IMR-90 (cell line): ENCODE data around the gene SH3GLB2. TPM values are rescaled to one million over a fixed set of nuclear protein-coding genes. Genes with fewer than 3 reads are reported as not detected.

Experiments used
- ATAC-seq: fragments of 200-7000 bp; cut with Tn5 transposase; 2 replicates; pipeline ENCODE4 v1.9.1; 2020; ENCODE audit warnings: low read depth, mild to moderate bottlenecking, moderate library complexity
- BruUV-seq: library from RNA; stranded (reverse); fragments of 400-500 nt; replicated peaks from 2 replicates; lab custom pipeline; 2021; lab: Mats Ljungman, UMichigan
- CTCF ChIA-PET: fragments of 300-600 bp; formaldehyde crosslinking; extraction: SDS; loops from one replicate; lab custom pipeline; 2021; ENCODE audit warnings: antibody characterized with exemption; lab: Yijun Ruan, JAX
- POLR2A ChIA-PET: fragments of 300-600 bp; sonication (Branson Sonifier 250); formaldehyde crosslinking; loops from one replicate; lab custom pipeline; 2022; ENCODE audit warnings: antibody characterized with exemption; ENCODE audit not compliant: unreplicated experiment; lab: Charles Lee
- DNase-seq: peaks from one replicate; pipeline ENCODE4 v3.0.0; 2013
- H2AFZ ChIP-seq: replicated peaks from 2 replicates; pipeline ENCODE3; 2013; ENCODE audit warnings: low read length, mild to moderate bottlenecking; ENCODE audit not compliant: poor library complexity
- H2AK5ac ChIP-seq: 2 replicates; pipeline ENCODE4 v1.6.1; 2013; ENCODE audit warnings: low read depth, low read length, inconsistent platforms
- H2AK9ac ChIP-seq: replicated peaks from 2 replicates; pipeline ENCODE3; 2013; ENCODE audit warnings: mild to moderate bottlenecking, low read depth, low read length, moderate library complexity; ENCODE audit not compliant: poor library complexity
- H2BK120ac ChIP-seq: 2 replicates; pipeline ENCODE4 v1.6.1; 2013; ENCODE audit warnings: low read depth, low read length, inconsistent platforms
- H2BK15ac ChIP-seq: 3 replicates; pipeline ENCODE4 v1.6.1; 2013; ENCODE audit warnings: low read depth, low read length, inconsistent platforms
- H2BK20ac ChIP-seq: 2 replicates; pipeline ENCODE4 v1.6.1; 2013; ENCODE audit warnings: low read depth, mild to moderate bottlenecking, inconsistent platforms, low read length, moderate library complexity
- H2BK5ac ChIP-seq: 2 replicates; pipeline ENCODE4 v1.6.1; 2013; ENCODE audit warnings: mild to moderate bottlenecking, low read depth, low read length, inconsistent platforms; ENCODE audit not compliant: poor library complexity, severe bottlenecking
- H3K14ac ChIP-seq: replicated peaks from 2 replicates; pipeline ENCODE4 v1.6.1; 2013; ENCODE audit warnings: low read depth, low read length, inconsistent platforms
- H3K18ac ChIP-seq: 2 replicates; pipeline ENCODE4 v1.6.1; 2013; ENCODE audit warnings: low read depth, low read length, control low read depth
- H3K23ac ChIP-seq: 2 replicates; pipeline ENCODE4 v1.6.1; 2013; ENCODE audit warnings: low read depth, low read length, inconsistent platforms
- H3K27ac ChIP-seq: 2 replicates; pipeline ENCODE4 v1.5.1; 2013; ENCODE audit warnings: mild to moderate bottlenecking, control low read depth, low read length; ENCODE audit not compliant: insufficient read depth
- H3K27me3 ChIP-seq: 2 replicates; pipeline ENCODE4 v1.6.1; 2013; ENCODE audit warnings: low read length; ENCODE audit not compliant: control insufficient read depth, insufficient read depth
- H3K36me3 ChIP-seq: 2 replicates; pipeline ENCODE4 v1.6.1; 2013; ENCODE audit warnings: low read length, mixed read lengths; ENCODE audit not compliant: control insufficient read depth, insufficient read depth
- H3K4ac ChIP-seq: 2 replicates; pipeline ENCODE4 v1.6.1; 2013; ENCODE audit warnings: low read depth, low read length, inconsistent platforms
- H3K4me1 ChIP-seq: 2 replicates; pipeline ENCODE4 v1.6.1; 2013; ENCODE audit warnings: low read length, mixed read lengths; ENCODE audit not compliant: control insufficient read depth, insufficient read depth
- H3K4me2 ChIP-seq: 2 replicates; pipeline ENCODE4 v1.6.1; 2013; ENCODE audit warnings: low read depth, mild to moderate bottlenecking, control low read depth, low read length, moderate library complexity
- H3K4me3 ChIP-seq: 2 replicates; pipeline ENCODE4 v1.5.1; 2013; ENCODE audit warnings: low read depth, mild to moderate bottlenecking, control low read depth, low read length, moderate library complexity; ENCODE audit not compliant: insufficient read depth
- H3K56ac ChIP-seq: 2 replicates; pipeline ENCODE4 v1.6.1; 2013; ENCODE audit warnings: low read length, inconsistent platforms; ENCODE audit not compliant: insufficient read depth; ENCODE audit errors: extremely low read depth
- H3K79me1 ChIP-seq, 2 experiments: 2 replicates each; pipeline ENCODE4 v1.6.1; 2013; ENCODE audit warnings: low read length in 2 of 2, inconsistent platforms in 1 of 2, low read depth in 1 of 2
- H3K9ac ChIP-seq: 2 replicates; pipeline ENCODE4 v1.6.1; 2013; ENCODE audit warnings: low read depth, low read length, control low read depth
- H3K9me1 ChIP-seq: 2 replicates; pipeline ENCODE4 v1.6.1; 2013; ENCODE audit warnings: low read length, inconsistent platforms; ENCODE audit not compliant: insufficient read depth
- H3K9me3 ChIP-seq: 2 replicates; pipeline ENCODE4 v1.6.1; 2013; ENCODE audit warnings: low read length; ENCODE audit not compliant: control insufficient read depth, insufficient read depth
- H4K20me1 ChIP-seq: 2 replicates; pipeline ENCODE4 v1.6.1; 2013; ENCODE audit warnings: low read length, inconsistent platforms; ENCODE audit not compliant: insufficient read depth
- H4K5ac ChIP-seq: 2 replicates; pipeline ENCODE4 v1.6.1; 2013; ENCODE audit warnings: mild to moderate bottlenecking, low read depth, low read length, control low read depth
- H4K8ac ChIP-seq, 2 experiments: 2 replicates each; pipeline ENCODE4 v1.6.1; 2013; ENCODE audit warnings: low read depth in 2 of 2, low read length in 2 of 2, control low read depth in 1 of 2, inconsistent platforms in 1 of 2
- H4K91ac ChIP-seq: 2 replicates; pipeline ENCODE4 v1.6.1; 2013; ENCODE audit warnings: low read depth, low read length, inconsistent platforms; ENCODE audit not compliant: insufficient read depth
- CEBPB ChIP-seq: IDR thresholded peaks from 2 replicates; pipeline ENCODE4 v1.6.1; 2012; ENCODE audit warnings: low read depth, low read length, improper control_type of control experiment
- MXI1 ChIP-seq: IDR thresholded peaks from 2 replicates; pipeline ENCODE4 v1.6.1; 2012; ENCODE audit warnings: low read depth, mild to moderate bottlenecking, low read length, moderate library complexity, borderline replicate concordance
- POLR2A ChIP-seq: IDR thresholded peaks from 2 replicates; pipeline ENCODE4 v1.6.1; 2012; ENCODE audit warnings: mild to moderate bottlenecking, low read depth, low read length
- RAD21 ChIP-seq: IDR thresholded peaks from 2 replicates; pipeline ENCODE4 v1.6.1; 2012; ENCODE audit warnings: low read length, improper control_type of control experiment
- RCOR1 ChIP-seq: IDR thresholded peaks from 2 replicates; pipeline ENCODE4 v1.6.1; 2012; ENCODE audit warnings: mild to moderate bottlenecking, low read length, improper control_type of control experiment; ENCODE audit not compliant: insufficient replicate concordance
- WGBS, 2 experiments: methylation state at CpG; one replicate each; pipeline versions ENCODE4 v1.1.5 to v1.1.7; 2013; ENCODE audit warnings: missing lambda C conversion rate in 2 of 2; ENCODE audit not compliant: insufficient read length in 1 of 2; ENCODE audit errors: extremely low coverage in 2 of 2; 5-methylcytosine and 5-hydroxymethylcytosine counted together
- dilution Hi-C: fragments of 300-500 bp; cut with HindIII; formaldehyde crosslinking; loops from one replicate; pipeline ENCODE4 v1.14.3; 2018; ENCODE audit warnings: low sequenced_read_pairs; ENCODE audit not compliant: unreplicated experiment
- in situ Hi-C: fragments of 300-500 bp; cut with MboI; formaldehyde crosslinking; loops from 3 replicates; pipeline ENCODE4 v1.14.3; 2019; ENCODE audit warnings: low sequenced_read_pairs, inconsistent platforms, mixed read lengths
- intact Hi-C: fragments of 100-400 bp; cut with micrococcal nuclease; formaldehyde crosslinking; loops from 2 replicates; pipeline ENCODE4 v1.10.0; 2022
- polyA plus RNA-seq, 3 experiments: library from polyadenylated mRNA; depleted of rRNA; stranded (reverse); fragments of >200 nt; gene quantifications; 2 replicates each; pipeline ENCODE4 v1.2.3, GENCODE V29; 2012; ENCODE audit warnings: low replicate concordance in 1 of 3
- total RNA-seq: library from RNA; depleted of rRNA; stranded (reverse); fragments of >200 nt; gene quantifications from 2 replicates; pipeline ENCODE4 v1.2.3, GENCODE V29; 2012

SH3GLB2 gene
- total and polyA plus RNA-seq, 2 of the 4 experiments (the other 2 are of a cell fraction): 36.4 to 68.4 TPM

GRCh38 chr9:129052592-129052991 lies 24.5 kb upstream of the SH3GLB2 start:
- WGBS, 2 experiments: no CpG with 5 or more reads among the region's 8 CpGs
- no peaks in the 10 kb centered on the region for H4K20me1 ChIP-seq
- H4K91ac ChIP-seq: no peak overlapping the region
- in situ Hi-C loops (no loop called here), intact Hi-C loops (no loop called here), dilution Hi-C loops (no loop called here)
- no peak overlapping the region for H3K4me3 ChIP-seq
- no peak overlapping the region for H3K27ac ChIP-seq
- H2BK20ac ChIP-seq: no peak overlapping the region
- H2BK5ac ChIP-seq: no peak overlapping the region
- no peak for TF ChIP-seq CEBPB
- TF ChIP-seq RCOR1: no peak
- no peak for TF ChIP-seq RAD21
- TF ChIP-seq MXI1: no peak
- no peak for TF ChIP-seq POLR2A
- no peak overlapping the region for H2AK9ac ChIP-seq
- ChIA-PET CTCF (no interaction called here), POLR2A (no interaction called here)
- H2AFZ ChIP-seq: no peak overlapping the region
- H2AK5ac ChIP-seq: no peak overlapping the region
- H3K9me1 ChIP-seq: peaks cover 4% of the 10 kb centered on the region; the same call in 1 of the 2 replicates
- peaks cover 32% of the 10 kb centered on the region for H3K36me3 ChIP-seq
- no peaks in the 10 kb centered on the region for H3K79me1 ChIP-seq
- H3K4me2 ChIP-seq: no peak overlapping the region
- no peak overlapping the region for H3K56ac ChIP-seq
- no peaks in the 10 kb centered on the region for H3K4me1 ChIP-seq
- no peak overlapping the region for H3K14ac ChIP-seq
- no TSS peak for BruUV-seq
- no peaks in the 10 kb centered on the region for H3K9me3 ChIP-seq
- H3K23ac ChIP-seq: no peak overlapping the region
- no peaks in the 10 kb centered on the region for H3K27me3 ChIP-seq
- H3K9ac ChIP-seq: no peak overlapping the region
- H3K4ac ChIP-seq: no peak overlapping the region
- H2BK15ac ChIP-seq: no peak overlapping the region
- H4K5ac ChIP-seq: no peak overlapping the region
- DNase-seq (no peak), ATAC-seq (no peak)
- no peak overlapping the region for H2BK120ac ChIP-seq
- H3K18ac ChIP-seq: no peak overlapping the region
- H4K8ac ChIP-seq: no peak overlapping the region
